IPS-11a (cell line): ENCODE results near the gene C16orf92.
"Not testable (repeated sequence)": the region's sequence is repeated elsewhere in the genome, so short reads cannot be mapped to it uniquely, and the experiment has no call there.

Experiments used
- H3K4me3 ChIP-seq: one replicate; pipeline ENCODE4 v1.5.1; 2013; ENCODE audit warnings: low read depth, low read length, control low read depth

C16orf92 gene

DNA sequence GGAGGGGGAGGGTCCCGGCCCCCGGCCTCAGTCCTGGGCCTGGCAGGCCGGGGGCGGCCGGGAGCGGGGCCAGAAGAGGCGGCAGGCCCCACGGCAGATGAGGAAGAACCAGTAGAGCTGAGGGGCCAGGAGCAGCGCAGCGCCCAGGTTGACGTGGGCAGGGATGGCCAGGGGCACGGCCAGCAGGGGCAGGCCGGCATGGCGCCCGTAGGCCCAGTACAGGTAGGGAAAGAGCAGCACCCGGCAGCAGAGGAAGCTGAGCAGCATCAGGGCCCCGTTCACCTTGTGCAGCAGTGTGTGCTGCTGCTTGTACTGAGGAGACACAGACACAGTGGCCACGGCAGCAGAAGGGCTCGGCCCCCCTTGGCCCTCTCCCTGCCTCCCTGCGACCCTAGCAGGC is 2.2 kb downstream of the C16orf92 start:
- H3K4me3 ChIP-seq: no peak overlapping the region

DNA sequence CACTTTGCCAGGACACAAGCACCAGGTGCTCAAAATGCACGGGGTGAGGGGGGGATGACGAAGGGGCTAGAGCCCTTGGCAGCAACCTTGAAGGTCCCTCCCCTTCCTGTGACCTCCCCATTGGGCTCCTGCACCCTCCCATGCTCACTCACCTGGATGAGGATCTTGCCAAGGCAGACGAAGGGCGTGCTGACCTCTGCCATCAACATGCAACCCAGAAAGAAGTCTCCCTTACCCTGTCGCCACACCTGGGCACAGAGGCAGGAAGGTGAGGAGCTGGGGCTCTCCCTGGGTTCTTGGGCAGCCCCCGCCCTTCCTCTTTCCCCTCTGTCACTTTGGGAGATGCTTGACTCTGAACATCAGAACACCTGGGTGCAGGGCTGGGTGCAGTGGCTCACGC is 2.6 kb downstream of the C16orf92 start:
- H3K4me3 ChIP-seq: no peak overlapping the region

- no peak overlapping the region for H3K4me3 ChIP-seq
Measured at GRCh38 chr16:30026449-30026848, 3.5 kb downstream of the C16orf92 start.

DNA sequence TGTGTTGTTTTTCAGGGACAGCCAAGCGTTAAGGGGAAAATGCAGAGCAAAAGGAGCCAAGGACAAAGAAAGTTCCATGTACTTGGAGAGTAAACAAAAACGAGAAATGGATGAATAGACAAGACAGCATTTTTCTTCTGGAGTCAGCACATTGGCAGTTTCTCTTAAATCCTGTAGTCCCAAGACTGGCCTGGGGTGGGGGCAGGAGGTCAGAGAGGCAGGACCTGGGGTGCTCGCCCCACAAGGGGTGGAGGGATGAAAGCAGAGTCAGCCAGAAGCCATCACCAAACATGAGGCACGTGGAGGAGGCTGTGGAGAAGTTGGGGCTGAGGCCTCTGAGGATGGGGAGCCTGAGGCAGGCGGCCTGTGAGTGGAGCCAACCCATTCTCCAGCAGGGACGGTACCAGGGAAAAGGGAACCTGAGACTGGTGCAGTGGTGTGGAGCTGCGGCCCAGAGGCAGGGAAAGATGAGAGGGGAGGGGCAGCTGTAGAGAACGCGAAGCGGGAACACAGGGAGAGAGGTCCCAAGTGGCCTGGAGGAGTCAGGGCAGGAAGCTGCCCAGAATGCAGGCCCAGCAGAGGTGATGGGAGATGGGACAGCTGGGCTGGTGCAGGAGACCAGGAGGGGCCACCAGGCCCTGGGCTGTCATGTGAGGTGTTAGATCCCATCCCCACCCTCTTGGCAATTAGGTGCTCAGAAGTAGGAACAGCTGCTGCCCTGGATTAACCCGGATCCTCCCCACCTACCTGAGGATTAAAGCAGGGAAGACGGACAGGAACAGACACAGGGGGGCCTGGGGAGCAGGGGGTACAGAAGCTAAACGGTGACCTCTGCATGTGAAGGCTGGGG is 4.8 kb downstream of the C16orf92 start:
- H3K4me3 ChIP-seq: no peak overlapping the region

- no peak overlapping the region for H3K4me3 ChIP-seq
Measured at GRCh38 chr16:30028438-30029076, 5.6 kb downstream of the C16orf92 start.

- H3K4me3 ChIP-seq: peak overlapping the region; percentile 27
Measured at GRCh38 chr16:30030011-30030685, 7.2 kb downstream of the C16orf92 start.

DNA sequence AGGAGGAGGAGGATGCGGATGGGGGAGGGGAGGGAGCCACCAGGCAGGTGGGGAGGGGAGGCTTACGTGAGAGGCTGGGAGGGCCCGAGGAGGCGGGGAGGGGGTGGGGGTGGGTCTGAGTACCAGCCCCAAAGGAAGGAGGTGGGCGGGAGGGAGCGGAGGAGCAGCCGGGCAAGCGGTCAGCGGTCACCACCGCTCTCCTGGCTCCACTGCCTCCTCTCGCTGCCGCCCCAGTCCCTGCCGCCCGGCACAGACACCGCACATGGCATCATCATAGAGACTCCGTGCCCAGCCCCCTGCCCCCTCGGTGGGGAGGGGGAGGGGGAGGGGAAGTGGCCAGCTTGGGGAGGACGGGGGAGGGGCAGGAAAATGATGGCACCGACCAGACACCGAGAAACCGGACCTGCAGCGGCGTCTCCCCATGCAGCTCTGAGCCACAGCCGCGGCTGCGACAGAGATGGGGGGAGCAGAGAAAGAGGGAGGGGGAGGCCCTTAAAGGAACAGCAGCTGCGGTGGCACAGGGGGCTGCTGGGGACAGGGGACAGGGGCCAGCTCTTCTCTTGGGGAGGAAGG is 7.9 kb downstream of the C16orf92 start, which contains the start of gene TLCD3B:
Gene TLCD3B (minus strand): TSS at position 431 of the 573 bp plus-strand sequence. CDS start 744 bp downstream, outside the sequence.
- H3K4me3 ChIP-seq: peak within 1 kb of the TSS; percentile 40

DNA sequence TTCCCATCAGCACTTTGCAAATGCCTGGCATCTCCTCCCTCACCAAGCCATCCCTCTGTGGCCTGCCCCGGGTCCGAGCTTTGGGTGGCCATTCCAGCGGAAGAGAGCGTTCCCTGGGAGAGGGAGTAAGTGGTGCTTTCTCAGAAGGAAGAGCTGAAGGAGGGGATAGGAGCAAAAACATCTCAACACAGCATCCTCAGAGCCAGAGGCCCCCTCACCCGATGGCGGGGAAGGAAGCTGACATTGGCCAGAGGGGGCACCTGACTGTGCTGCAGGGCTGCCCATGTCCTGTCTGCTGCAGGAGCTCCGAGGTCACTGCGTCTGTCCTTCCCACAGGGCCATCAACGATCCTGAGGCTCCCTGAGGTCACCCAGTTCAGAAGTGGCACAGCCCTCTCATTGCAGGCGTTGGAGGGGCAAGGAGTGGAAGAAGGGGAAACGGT is 8.5 kb downstream of the C16orf92 start:
- H3K4me3 ChIP-seq: peak overlapping the region; percentile 40

DNA sequence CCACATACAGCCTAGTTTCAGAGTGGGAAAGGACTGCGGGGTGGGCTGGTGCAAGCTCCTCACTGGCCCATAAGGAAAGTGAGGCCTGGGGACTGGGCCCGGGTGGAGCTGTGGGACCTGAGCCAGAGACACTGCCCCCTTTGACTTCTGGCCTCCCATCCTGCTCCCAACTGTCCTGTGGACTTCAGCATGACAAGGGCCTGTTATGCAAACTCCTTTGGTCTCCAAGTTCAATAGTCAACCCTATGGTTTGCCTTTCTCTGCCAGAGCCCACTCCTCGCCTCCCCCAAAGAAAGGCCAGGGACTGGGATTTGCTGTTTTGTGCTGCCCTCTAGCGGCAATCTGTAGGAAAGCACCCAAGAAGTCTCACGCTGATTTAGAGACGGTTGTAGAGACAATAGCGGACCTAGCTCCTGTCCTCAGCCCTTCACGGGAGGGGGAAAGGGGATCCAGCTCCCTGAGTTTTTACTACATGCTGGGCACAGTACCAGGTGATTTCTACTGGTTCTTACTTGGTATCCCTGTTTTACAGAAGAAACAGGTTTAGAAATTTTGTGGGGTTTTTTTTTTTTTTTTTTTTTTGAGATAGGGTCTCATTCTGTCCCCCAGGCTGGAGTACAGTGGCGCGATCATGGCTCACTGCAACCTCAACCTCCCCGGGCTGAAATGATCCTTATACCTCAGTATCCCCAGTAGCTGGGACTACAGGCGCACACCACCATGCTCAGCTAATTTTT is 9.3 kb downstream of the C16orf92 start:
- no peak overlapping the region for H3K4me3 ChIP-seq

DNA sequence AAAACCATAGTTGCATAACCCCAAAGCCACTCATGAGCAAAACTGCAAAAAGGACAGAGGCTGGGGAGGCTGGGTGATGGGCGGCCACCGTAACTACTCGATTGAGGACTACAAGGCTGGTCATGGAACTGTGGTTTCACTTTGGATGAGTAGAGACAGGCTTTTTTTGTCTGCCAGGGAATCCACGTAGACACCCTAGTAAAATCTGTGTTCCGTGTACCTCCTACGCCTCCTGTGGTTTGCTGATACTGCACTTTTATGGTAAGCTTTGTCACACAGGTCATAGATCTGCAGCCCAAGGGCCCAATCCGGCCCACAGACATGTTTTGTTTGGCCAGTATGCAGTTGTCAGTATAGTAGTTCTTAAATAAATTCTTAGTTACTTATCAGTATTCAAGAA is 10.3 kb downstream of the C16orf92 start:
- H3K4me3 ChIP-seq: no peak overlapping the region

- no peak overlapping the region for H3K4me3 ChIP-seq
Measured at GRCh38 chr16:30040221-30040620, 17.2 kb downstream of the C16orf92 start.

GRCh38 chr16:30040690-30041089 is 17.7 kb downstream of the C16orf92 start:
- not testable (repeated sequence) for H3K4me3 ChIP-seq

DNA sequence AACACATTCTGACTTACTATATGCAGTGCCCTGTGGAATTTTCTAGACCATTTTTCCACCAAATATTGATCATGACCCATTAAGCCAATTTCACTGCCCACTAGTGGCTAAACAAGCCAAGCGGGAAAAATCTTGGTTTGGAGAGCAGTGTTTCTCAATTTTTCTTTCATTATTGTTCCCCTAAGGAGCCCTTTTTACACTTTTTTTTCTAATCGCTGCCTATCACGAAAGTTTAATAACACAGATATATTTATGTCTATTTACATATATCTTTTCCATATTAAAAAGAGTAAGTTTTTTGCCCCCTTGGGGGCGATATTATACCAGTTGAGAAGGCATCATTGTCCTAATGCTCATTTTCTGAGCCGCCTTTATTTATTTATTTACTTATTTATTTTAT is 18.8 kb downstream of the C16orf92 start:
- no peak overlapping the region for H3K4me3 ChIP-seq

GRCh38 chr16:30046178-30046577 is 23.2 kb downstream of the C16orf92 start:
- H3K4me3 ChIP-seq: no peak overlapping the region

DNA sequence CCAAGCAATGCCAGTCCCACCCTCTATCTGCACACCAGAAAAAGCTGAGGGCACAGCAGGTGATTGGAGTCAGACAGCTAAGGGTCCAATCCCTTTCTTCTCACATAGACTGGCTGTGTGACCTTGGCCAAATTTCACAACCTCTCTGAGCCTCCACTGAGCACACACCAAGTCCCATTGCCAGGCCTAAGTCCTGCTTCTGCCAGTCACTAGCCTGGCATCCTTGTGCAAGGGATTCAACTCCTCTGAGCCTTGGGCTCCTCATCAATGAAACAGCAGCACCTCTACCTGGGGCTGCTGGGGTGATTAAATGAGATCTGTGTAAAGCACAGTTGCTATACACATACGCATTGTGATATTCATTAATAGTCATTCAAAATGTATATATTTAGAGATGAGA is 23.6 kb downstream of the C16orf92 start:
- H3K4me3 ChIP-seq: no peak overlapping the region

DNA sequence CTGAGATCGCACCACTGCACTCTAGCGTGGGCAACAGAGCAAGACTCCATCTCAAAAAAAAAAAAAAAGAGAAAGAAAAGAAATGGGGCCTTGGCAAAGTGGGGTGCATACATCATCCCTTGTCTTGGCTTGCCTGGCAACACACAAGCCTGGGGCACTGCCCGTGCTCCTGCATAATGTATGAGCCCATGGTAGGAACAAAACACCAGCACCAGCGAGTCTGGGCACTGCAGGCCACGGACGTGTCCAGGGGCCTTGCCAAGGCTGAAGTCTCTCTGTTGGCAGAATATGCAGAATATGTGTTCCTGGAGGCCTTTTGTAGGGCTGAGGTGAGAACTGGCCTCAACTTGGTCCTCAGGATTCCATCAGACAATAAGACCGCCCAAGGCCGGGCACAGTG is 26.9 kb downstream of the C16orf92 start:
- no peak overlapping the region for H3K4me3 ChIP-seq

DNA sequence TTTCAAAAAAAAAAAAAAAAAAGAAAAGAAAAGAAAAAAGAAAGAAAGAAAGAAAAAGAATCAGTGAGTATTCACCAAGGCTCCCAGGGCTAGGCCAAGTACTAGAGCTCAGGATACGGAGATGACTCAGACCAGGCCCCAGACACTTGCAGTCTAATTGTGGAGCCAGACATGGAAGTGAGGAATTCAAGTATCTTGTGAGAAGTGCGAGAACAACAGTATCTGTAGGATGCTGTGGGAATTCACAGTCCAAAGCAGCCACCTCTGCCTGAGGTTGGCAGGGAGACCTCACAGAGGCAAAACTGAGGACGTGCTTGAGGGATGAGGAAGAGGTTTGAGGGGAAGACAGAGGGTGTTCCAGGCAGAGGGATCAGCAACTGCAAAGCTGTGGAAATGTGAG is 28.5 kb downstream of the C16orf92 start:
- H3K4me3 ChIP-seq: no peak overlapping the region

DNA sequence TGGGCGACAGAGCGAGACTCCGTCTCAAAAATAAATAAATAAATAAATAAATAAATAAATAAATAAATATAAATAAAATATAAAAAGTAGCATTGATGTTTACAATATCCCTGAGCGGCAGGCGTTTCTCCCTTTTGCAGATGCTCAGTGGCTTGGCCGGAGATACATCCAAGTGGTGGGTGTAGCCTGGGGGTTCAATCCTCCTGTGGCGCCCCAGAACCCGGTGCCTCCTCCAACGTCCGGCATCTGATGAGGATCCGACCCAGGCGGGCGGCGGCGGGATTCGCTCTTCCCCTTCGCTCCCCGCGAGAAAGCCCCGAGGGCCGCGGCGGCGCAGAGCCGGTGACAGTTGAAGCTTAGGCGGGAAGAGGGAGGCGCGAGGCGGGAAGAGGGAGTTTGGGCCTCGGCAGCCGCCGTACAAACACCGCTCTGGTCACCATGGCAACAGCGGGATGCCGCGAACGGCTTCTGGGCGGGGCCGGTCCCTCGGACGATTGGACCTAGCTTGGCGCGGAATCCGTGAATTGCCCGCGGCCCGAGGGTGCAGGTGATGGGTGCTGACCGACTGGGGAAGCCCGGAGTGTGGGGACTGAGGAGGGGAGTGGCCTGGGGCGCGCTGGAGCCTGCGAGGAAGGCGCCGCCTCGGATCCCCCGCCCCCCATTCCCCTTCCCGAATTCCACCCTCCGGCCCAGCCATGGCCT is 29.8 kb downstream of the C16orf92 start:
- peak overlapping the region; percentile 77 for H3K4me3 ChIP-seq

GRCh38 chr16:30053376-30054015 is 30.5 kb downstream of the C16orf92 start:
- H3K4me3 ChIP-seq: peak overlapping the region; percentile 77

- H3K4me3 ChIP-seq: no peak overlapping the region
Measured at GRCh38 chr16:30054451-30054850, 31.5 kb downstream of the C16orf92 start.
